HG03066 (cell line): ENCODE results near the gene SLC66A3.
"Not testable (repeated sequence)": the region's sequence is repeated elsewhere in the genome, so short reads cannot be mapped to it uniquely, and the experiment has no call there.

ENCODE experiments used
- ATAC-seq: cut with Tn5 transposase; IDR thresholded peaks from one replicate; pipeline ENCODE4 v1.9.1; 2021; ENCODE audit warnings: low read depth; ENCODE audit not compliant: unreplicated experiment

The SLC66A3 gene

GRCh38 chr2:11160731-11161455 lies 5.6 kb downstream of the SLC66A3 start:
- ATAC-seq = peak; percentile 64

GRCh38 chr2:11161747-11162146 lies 6.5 kb downstream of the SLC66A3 start:
- no peak for ATAC-seq

GRCh38 chr2:11163439-11164317 lies 8.4 kb downstream of the SLC66A3 start:
- no peak for ATAC-seq

GRCh38 chr2:11165046-11165445 lies 9.8 kb downstream of the SLC66A3 start:
- ATAC-seq = not testable (repeated sequence)

- ATAC-seq = no peak
Observed at GRCh38 chr2:11166476-11166875, 11.2 kb downstream of the SLC66A3 start.

GRCh38 chr2:11168488-11168887 lies 13.2 kb downstream of the SLC66A3 start:
- ATAC-seq = no peak

GRCh38 chr2:11169333-11169732 lies 14.1 kb downstream of the SLC66A3 start:
- ATAC-seq = no peak

- no peak for ATAC-seq
Observed at GRCh38 chr2:11174222-11174621, 19.0 kb downstream of the SLC66A3 start.

GRCh38 chr2:11175293-11175795 lies 20.1 kb downstream of the SLC66A3 start:
- no peak for ATAC-seq

GRCh38 chr2:11177871-11178690 lies 22.8 kb downstream of the SLC66A3 start:
- ATAC-seq = no peak

GRCh38 chr2:11179196-11179595 lies 23.9 kb downstream of the SLC66A3 start:
- no peak for ATAC-seq

- ATAC-seq = no peak
Observed at GRCh38 chr2:11179899-11180298, 24.6 kb downstream of the SLC66A3 start.

GRCh38 chr2:11180653-11181052 lies 25.4 kb downstream of the SLC66A3 start:
- no peak for ATAC-seq

- no peak for ATAC-seq
Observed at GRCh38 chr2:11182951-11183350, 27.7 kb downstream of the SLC66A3 start.

GRCh38 chr2:11186145-11186544 lies 30.9 kb downstream of the SLC66A3 start:
- ATAC-seq = no peak

- ATAC-seq = no peak
Observed at GRCh38 chr2:11187083-11187619, 31.9 kb downstream of the SLC66A3 start.

- no peak for ATAC-seq
Observed at GRCh38 chr2:11187731-11188130, 32.5 kb downstream of the SLC66A3 start.

GRCh38 chr2:11196246-11196645 lies 41.0 kb downstream of the SLC66A3 start:
- no peak for ATAC-seq

- ATAC-seq = no peak
Observed at GRCh38 chr2:11200651-11201050, 45.4 kb downstream of the SLC66A3 start.

GRCh38 chr2:11201969-11202368 lies 46.7 kb downstream of the SLC66A3 start:
- ATAC-seq = no peak
